Measurements from ENCODE around the gene INPP4B. TPM values are rescaled to one million over a fixed set of nuclear protein-coding genes. Genes with fewer than 3 reads are reported as not detected.
"Not testable (repeated sequence)": the region's sequence is repeated elsewhere in the genome, so short reads cannot be mapped to it uniquely, and the experiment has no call there.

The INPP4B gene
- total RNA-seq, 1 donor from 2014 or later, result 10.9 TPM

GRCh38 chr4:142813388-142813787, 32.7 kb downstream of the INPP4B start:
- TF ChIP-seq, protein P1, sequence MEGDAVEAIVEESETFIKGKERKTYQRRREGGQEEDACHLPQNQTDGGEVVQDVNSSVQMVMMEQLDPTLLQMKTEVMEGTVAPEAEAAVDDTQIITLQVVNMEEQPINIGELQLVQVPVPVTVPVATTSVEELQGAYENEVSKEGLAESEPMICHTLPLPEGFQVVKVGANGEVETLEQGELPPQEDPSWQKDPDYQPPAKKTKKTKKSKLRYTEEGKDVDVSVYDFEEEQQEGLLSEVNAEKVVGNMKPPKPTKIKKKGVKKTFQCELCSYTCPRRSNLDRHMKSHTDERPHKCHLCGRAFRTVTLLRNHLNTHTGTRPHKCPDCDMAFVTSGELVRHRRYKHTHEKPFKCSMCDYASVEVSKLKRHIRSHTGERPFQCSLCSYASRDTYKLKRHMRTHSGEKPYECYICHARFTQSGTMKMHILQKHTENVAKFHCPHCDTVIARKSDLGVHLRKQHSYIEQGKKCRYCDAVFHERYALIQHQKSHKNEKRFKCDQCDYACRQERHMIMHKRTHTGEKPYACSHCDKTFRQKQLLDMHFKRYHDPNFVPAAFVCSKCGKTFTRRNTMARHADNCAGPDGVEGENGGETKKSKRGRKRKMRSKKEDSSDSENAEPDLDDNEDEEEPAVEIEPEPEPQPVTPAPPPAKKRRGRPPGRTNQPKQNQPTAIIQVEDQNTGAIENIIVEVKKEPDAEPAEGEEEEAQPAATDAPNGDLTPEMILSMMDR (IDR thresholded peaks at IDR 0.05; ENCODE audit: insufficient read depth, low read length, poor library complexity, severe bottlenecking), result no peak
- DNase-seq (ENCODE audit: low read depth), result no peak
- Histone ChIP-seq H3K36me3 (ENCODE audit: control insufficient read depth, insufficient read depth, low read length) (no peaks in the 10 kb centered on the region), H3K4me3 (ENCODE audit: low read depth, low read length) (no peak overlapping the region), H3K27me3 (ENCODE audit: control insufficient read depth, insufficient read depth, low read length) (no peaks in the 10 kb centered on the region)

- DNase-seq (ENCODE audit: low read depth), result no peak
- H3K4me3 ChIP-seq (ENCODE audit: low read depth, low read length), result no peak overlapping the region
Observed at GRCh38 chr4:142812091-142812490, 34.0 kb downstream of the INPP4B start.

GRCh38 chr4:142811034-142811433, 35.1 kb downstream of the INPP4B start:
- no peak for DNase-seq (ENCODE audit: low read depth)
- TF ChIP-seq, protein P1 (IDR thresholded peaks at IDR 0.05; ENCODE audit: insufficient read depth, low read length, poor library complexity, severe bottlenecking), result no peak
- no peaks in the 10 kb centered on the region for H3K36me3 ChIP-seq (ENCODE audit: control insufficient read depth, insufficient read depth, low read length)
- no peaks in the 10 kb centered on the region for H3K27me3 ChIP-seq (ENCODE audit: control insufficient read depth, insufficient read depth, low read length)
- no peak overlapping the region for H3K4me3 ChIP-seq (ENCODE audit: low read depth, low read length)

More at GRCh38 chr4:142812091-142812490, 34.0 kb downstream of the INPP4B start:
- no peaks in the 10 kb centered on the region for H3K27me3 ChIP-seq (ENCODE audit: control insufficient read depth, insufficient read depth, low read length)
- TF ChIP-seq, protein P1 (IDR thresholded peaks at IDR 0.05; ENCODE audit: insufficient read depth, low read length, poor library complexity, severe bottlenecking), result no peak
- no peaks in the 10 kb centered on the region for H3K36me3 ChIP-seq (ENCODE audit: control insufficient read depth, insufficient read depth, low read length)

DNA sequence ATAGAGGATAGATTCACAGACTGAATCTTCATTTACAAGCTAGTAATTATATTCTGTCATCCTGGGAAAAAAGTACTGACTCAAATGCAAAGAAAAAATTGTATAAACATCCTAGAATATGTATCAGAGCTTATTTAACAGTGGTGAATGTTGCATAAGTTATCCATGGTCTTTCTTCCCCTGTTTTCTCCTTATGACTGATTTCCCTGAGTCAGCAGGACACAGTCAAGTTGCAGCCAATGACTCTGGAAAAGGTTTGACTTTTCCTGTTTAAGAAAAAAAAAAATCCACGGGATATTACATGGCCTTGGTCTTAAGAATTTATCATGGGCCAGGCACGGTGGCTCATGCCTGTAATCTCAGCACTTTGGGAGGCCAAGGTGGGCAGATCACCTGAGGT, 36.5 kb downstream of the INPP4B start:
- H3K27me3 ChIP-seq (ENCODE audit: control insufficient read depth, insufficient read depth, low read length), result no peaks in the 10 kb centered on the region
- TF ChIP-seq, protein P1 (IDR thresholded peaks at IDR 0.05; ENCODE audit: insufficient read depth, low read length, poor library complexity, severe bottlenecking), result no peak
- no peaks in the 10 kb centered on the region for H3K36me3 ChIP-seq (ENCODE audit: control insufficient read depth, insufficient read depth, low read length)
- no peak overlapping the region for H3K4me3 ChIP-seq (ENCODE audit: low read depth, low read length)
- DNase-seq (ENCODE audit: low read depth), result no peak

GRCh38 chr4:142803879-142804278, 42.2 kb downstream of the INPP4B start:
- not testable (repeated sequence) for DNase-seq (ENCODE audit: low read depth); H3K4me3 ChIP-seq (ENCODE audit: low read depth, low read length); H3K27me3 ChIP-seq (ENCODE audit: control insufficient read depth, insufficient read depth, low read length); H3K36me3 ChIP-seq (ENCODE audit: control insufficient read depth, insufficient read depth, low read length)

DNA sequence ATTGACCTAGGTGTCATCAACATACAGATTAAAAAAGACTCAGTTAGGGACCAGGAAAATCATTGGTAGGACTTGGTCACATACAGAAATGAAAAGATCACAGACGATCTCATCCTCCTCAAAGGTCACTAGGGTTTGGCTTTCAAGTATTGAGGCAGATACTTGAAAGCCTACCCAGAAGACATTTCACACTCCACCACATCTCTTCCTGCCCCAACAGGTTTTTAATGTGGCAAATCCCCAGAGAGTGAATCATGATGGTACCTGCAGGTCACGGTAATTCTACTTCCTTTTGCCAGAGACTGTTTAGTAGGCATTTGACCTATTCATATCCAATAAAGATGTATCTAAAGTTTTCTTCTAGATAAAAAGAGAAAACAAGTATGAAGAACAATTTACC, 44.1 kb downstream of the INPP4B start:
- Histone ChIP-seq H3K27me3 (ENCODE audit: control insufficient read depth, insufficient read depth, low read length) (no peaks in the 10 kb centered on the region), H3K36me3 (ENCODE audit: control insufficient read depth, insufficient read depth, low read length) (no peaks in the 10 kb centered on the region), H3K4me3 (ENCODE audit: low read depth, low read length) (no peak overlapping the region)
- DNase-seq (ENCODE audit: low read depth), result no peak
- TF ChIP-seq, protein P1 (IDR thresholded peaks at IDR 0.05; ENCODE audit: insufficient read depth, low read length, poor library complexity, severe bottlenecking), result no peak
